HEK293 (cell line): ENCODE data around the gene POLD1.

Experiments
- CTCF ChIA-PET: fragments of 350-600 bp; formaldehyde crosslinking; extraction: SDS; loops from one replicate; lab custom pipeline; 2021; ENCODE audit warnings: antibody characterized with exemption; lab: Yijun Ruan, JAX
- POLR2A ChIA-PET: fragments of 300-600 bp; formaldehyde crosslinking; extraction: SDS; loops from one replicate; lab custom pipeline; 2020; ENCODE audit warnings: antibody characterized with exemption, inconsistent platforms; lab: Yijun Ruan, JAX
- H3K27ac ChIP-seq: fragments of 200-500 bp; sonication (Bioruptor generic); 2 replicates; pipeline ENCODE4 v1.5.1; 2014; ENCODE audit warnings: low read depth, low read length, control low read depth, inconsistent platforms; ENCODE audit errors: extremely low read depth
- H3K36me3 ChIP-seq, 2 experiments: fragments of 200-500 bp in 1 of 2; sonication (Bioruptor generic) in 1 of 2; 1 replicate in 1 of 2; 2 replicates in 1 of 2; pipeline ENCODE4 v1.5.1; 2014 to 2017; ENCODE audit warnings: inconsistent platforms in 2 of 2, low read length in 2 of 2; ENCODE audit not compliant: control insufficient read depth in 2 of 2, insufficient read depth in 1 of 2
- H3K4me1 ChIP-seq: fragments of 200-500 bp; sonication (Bioruptor generic); 2 replicates; pipeline ENCODE4 v1.5.1; 2014; ENCODE audit warnings: mild to moderate bottlenecking, low read length, inconsistent platforms; ENCODE audit not compliant: control insufficient read depth, insufficient read depth
- H3K4me3 ChIP-seq: 2 replicates; pipeline ENCODE4 v1.5.1; 2011; ENCODE audit warnings: low read depth, mild to moderate bottlenecking, control low read depth, low read length, moderate library complexity
- H3K9me3 ChIP-seq: fragments of 200-500 bp; sonication (Bioruptor generic); 2 replicates; pipeline ENCODE4 v1.5.1; 2014; ENCODE audit warnings: low read depth, low read length, inconsistent platforms; ENCODE audit not compliant: control insufficient read depth, insufficient read depth
- BCL11A ChIP-seq: fragments of 450-650 bp; formaldehyde crosslinking; IDR thresholded peaks from 2 replicates; pipeline ENCODE4 v1.5.1; 2016; ENCODE audit warnings: low read depth, missing biosample characterization, missing genetic modification characterization
- PRDM10 ChIP-seq: fragments of 450-650 bp; formaldehyde crosslinking; IDR thresholded peaks from 2 replicates; pipeline ENCODE4 v1.5.1; 2016; ENCODE audit warnings: missing biosample characterization, missing genetic modification characterization
- PRDM6 ChIP-seq: fragments of 450-650 bp; formaldehyde crosslinking; IDR thresholded peaks from 2 replicates; pipeline ENCODE4 v1.5.1; 2017; ENCODE audit warnings: missing biosample characterization, missing genetic modification characterization
- RBAK ChIP-seq: fragments of 450-650 bp; formaldehyde crosslinking; IDR thresholded peaks from 2 replicates; pipeline ENCODE4 v1.5.1; 2016; ENCODE audit warnings: missing biosample characterization, missing genetic modification characterization
- ZBTB11 ChIP-seq: fragments of 450-650 bp; formaldehyde crosslinking; conservative IDR thresholded peaks from 2 replicates; pipeline ENCODE4 v1.5.1; 2016; ENCODE audit warnings: low read depth, missing biosample characterization, missing genetic modification characterization
- ZBTB20 ChIP-seq: fragments of 450-650 bp; formaldehyde crosslinking; IDR thresholded peaks from 2 replicates; pipeline ENCODE4 v1.5.1; 2016; ENCODE audit warnings: missing biosample characterization, missing genetic modification characterization
- ZBTB26 ChIP-seq: fragments of 450-650 bp; formaldehyde crosslinking; optimal IDR thresholded peaks from 2 replicates; pipeline ENCODE3; 2016; ENCODE audit warnings: missing biosample characterization, mild to moderate bottlenecking, missing genetic modification characterization
- ZFHX2 ChIP-seq: fragments of 450-650 bp; formaldehyde crosslinking; conservative IDR thresholded peaks from 2 replicates; pipeline ENCODE4 v1.5.1; 2016; ENCODE audit warnings: missing biosample characterization, missing genetic modification characterization
- ZNF121 ChIP-seq: fragments of 450-650 bp; formaldehyde crosslinking; IDR thresholded peaks from 2 replicates; pipeline ENCODE4 v1.5.1; 2016; ENCODE audit warnings: missing biosample characterization, missing genetic modification characterization
- ZNF202 ChIP-seq: fragments of 450-650 bp; formaldehyde crosslinking; IDR thresholded peaks from 2 replicates; pipeline ENCODE4 v1.5.1; 2016; ENCODE audit warnings: missing biosample characterization, missing genetic modification characterization, borderline replicate concordance
- ZNF248 ChIP-seq: fragments of 450-650 bp; formaldehyde crosslinking; IDR thresholded peaks from 2 replicates; pipeline ENCODE4 v1.5.1; 2017; ENCODE audit warnings: missing biosample characterization, missing genetic modification characterization
- ZNF280C ChIP-seq: fragments of 450-650 bp; formaldehyde crosslinking; IDR thresholded peaks from 2 replicates; pipeline ENCODE4 v1.5.1; 2016; ENCODE audit warnings: missing biosample characterization, missing genetic modification characterization
- ZNF292 ChIP-seq: fragments of 450-650 bp; formaldehyde crosslinking; IDR thresholded peaks from 2 replicates; pipeline ENCODE4 v1.5.1; 2016; ENCODE audit warnings: low read depth, missing biosample characterization, missing genetic modification characterization, borderline replicate concordance
- ZNF404 ChIP-seq: fragments of 450-650 bp; formaldehyde crosslinking; IDR thresholded peaks from 2 replicates; pipeline ENCODE4 v1.5.1; 2017; ENCODE audit warnings: missing biosample characterization, missing genetic modification characterization
- ZNF423 ChIP-seq: fragments of 450-650 bp; formaldehyde crosslinking; IDR thresholded peaks from 2 replicates; pipeline ENCODE4 v1.5.1; 2016; ENCODE audit warnings: missing biosample characterization, missing genetic modification characterization
- ZNF558 ChIP-seq: fragments of 450-650 bp; formaldehyde crosslinking; IDR thresholded peaks from 2 replicates; pipeline ENCODE4 v1.5.1; 2016; ENCODE audit warnings: missing biosample characterization, missing genetic modification characterization
- ZNF560 ChIP-seq: fragments of 450-650 bp; formaldehyde crosslinking; IDR thresholded peaks from 2 replicates; pipeline ENCODE4 v1.5.1; 2017; ENCODE audit warnings: missing biosample characterization, missing genetic modification characterization, borderline replicate concordance
- ZNF677 ChIP-seq: fragments of 450-650 bp; IDR thresholded peaks from 2 replicates; pipeline ENCODE4 v1.5.0; 2018; ENCODE audit warnings: missing biosample characterization, mild to moderate bottlenecking, missing genetic modification characterization, moderate library complexity
- ZNF830 ChIP-seq: fragments of 450-650 bp; IDR thresholded peaks from 2 replicates; pipeline ENCODE4 v1.5.0; 2018; ENCODE audit warnings: missing biosample characterization, missing genetic modification characterization, low read depth, mild to moderate bottlenecking, moderate library complexity

The POLD1 gene

GRCh38 chr19:50430888-50431342 is 46.8 kb downstream of the POLD1 start:
- CTCF ChIA-PET: interaction anchor here (1.4 to 1.6 kb wide), 3 partner anchors 16 to 30 kb away, joined by 4 to 8 read pairs (median 5); no protein-coding TSS in a partner anchor
- H3K4me3 ChIP-seq: no peak overlapping the region

GRCh38 chr19:50431343-50432220 is 47.4 kb downstream of the POLD1 start:
- POLR2A ChIA-PET: interaction anchor here (0.5 to 1.2 kb wide), 3 partner anchors 54 to 373 kb away, joined by 3 read pairs; no protein-coding TSS in a partner anchor
- no peaks in the 10 kb centered on the region for H3K36me3 ChIP-seq
- no peak overlapping the region; the same call in 1 of the 2 replicates for H3K27ac ChIP-seq
- CTCF ChIA-PET: interaction anchor here (0.8 to 1.6 kb wide), 2 partner anchors 29 to 74 kb away, joined by 3 to 5 read pairs; no protein-coding TSS in a partner anchor
- peak overlapping the region; percentile 57 for H3K4me3 ChIP-seq
- peaks cover 11% of the 10 kb centered on the region for H3K4me1 ChIP-seq
- no peaks in the 10 kb centered on the region for H3K9me3 ChIP-seq
- peak; percentile 42 for TF ChIP-seq ZBTB26
- no peak for TF ChIP-seq ZNF558 (tag by site-specific recombination)
- TF ChIP-seq RBAK: no peak
- TF ChIP-seq ZNF202: no peak
- TF ChIP-seq ZBTB11 (tag by site-specific recombination): 0 out of 2 replicates have a peak, but pooled peaks have one; percentile 23
- TF ChIP-seq ZNF677 (tag by site-specific recombination): no peak
- TF ChIP-seq BCL11A (tag by site-specific recombination): no peak
- TF ChIP-seq ZNF280C (tag by site-specific recombination): no peak
- TF ChIP-seq ZNF404 (tag by site-specific recombination): no peak
- no peak for TF ChIP-seq ZNF830 (tag by site-specific recombination)
- TF ChIP-seq ZNF423 (tag by site-specific recombination): no peak
- no peak for TF ChIP-seq ZNF292
- peak; percentile 24; the same call in 1 of the 2 replicates for TF ChIP-seq ZBTB20 (tag by site-specific recombination)
- no peak for TF ChIP-seq ZNF560 (tag by site-specific recombination)
- TF ChIP-seq PRDM10 (tag by site-specific recombination): peak; percentile 81

More at GRCh38 chr19:50430888-50431342, 46.8 kb downstream of the POLD1 start:
- POLR2A ChIA-PET: interaction anchor here (0.7 kb wide), 1 partner anchor 70 kb away, joined by 3 read pairs; no protein-coding TSS in a partner anchor
- TF ChIP-seq ZNF121 (tag by site-specific recombination): peak; percentile 89
- 0 out of 2 replicates have a peak, but pooled peaks have one; percentile 2 for TF ChIP-seq ZFHX2
- no peak for TF ChIP-seq PRDM6 (tag by site-specific recombination)
- no peak for TF ChIP-seq ZNF248 (tag by site-specific recombination)
- H3K4me1 ChIP-seq: peaks cover 11% of the 10 kb centered on the region
- H3K36me3 ChIP-seq: no peaks in the 10 kb centered on the region
- H3K9me3 ChIP-seq: no peaks in the 10 kb centered on the region
- no peak overlapping the region for H3K27ac ChIP-seq
